ENCODE data around the gene RELN. TPM values are rescaled to one million over a fixed set of nuclear protein-coding genes. Genes with fewer than 3 reads are reported as not detected.

RELN gene
- total RNA-seq: 59.3 and 137 TPM in 2 replicates

GRCh38 chr7:103989200-103989784 is at the start of gene RELN:
TSS of gene RELN (minus strand) at chr7:103989658. CDS start at chr7:103989356, 302 bp downstream.

GRCh38 chr7:103446049-103446520 is 543.4 kb downstream of the RELN start, which contains the start of gene SLC26A5:
TSS of gene SLC26A5 (minus strand) at chr7:103446207. CDS start at chr7:103421514, 24,693 bp downstream.

Small RNA genes within 50 kb of the gene (small RNA-seq; reads per million reads assigned to genes)
- gene RF00019: not detected

Other genes starting within 250 kb of the RELN start
- gene ORC5, start 218.4 kb upstream of the RELN start, total RNA-seq: 18.6 and 30.1 TPM in 2 replicates

All from vein endothelial cell (primary cell).